Lower leg skin (tissue), 3 donors: ENCODE data around the gene FOSL1.

ENCODE experiments used
- POLR2A ChIP-seq, 2 donors: fragments of 450-650 bp; IDR thresholded peaks; one replicate each; pipeline ENCODE4 v1.6.1; 2016 to 2017; ENCODE audit warnings: antibody characterized with exemption in 2 of 2, mild to moderate bottlenecking in 1 of 2, moderate library complexity in 1 of 2
- TF ChIP-seq, protein P1 (sequence below), 3 donors: fragments of 450-650 bp; IDR thresholded peaks; one replicate each; pipeline ENCODE4 v1.5.1; 2016; ENCODE audit warnings: antibody characterized with exemption in 3 of 3, mild to moderate bottlenecking in 3 of 3, moderate library complexity in 2 of 3

DNA sequence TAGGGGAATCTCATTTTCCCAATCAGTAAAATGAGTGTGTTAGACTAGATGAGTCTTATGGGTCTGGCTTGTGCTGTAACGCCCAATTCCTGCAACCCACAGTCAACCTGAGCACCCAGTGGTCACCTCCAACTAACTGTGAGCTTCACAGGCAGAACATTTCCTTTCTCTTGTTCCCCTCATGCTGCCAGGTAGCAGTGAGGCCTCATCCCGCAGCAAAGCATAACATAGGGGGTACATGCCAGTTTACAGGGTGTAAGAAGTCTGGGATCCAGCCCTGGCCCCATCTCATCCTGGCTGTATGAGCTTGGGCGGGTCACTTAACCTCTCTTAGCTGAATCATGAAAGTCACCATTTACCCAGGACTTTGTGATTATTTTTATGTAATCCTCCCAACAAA is 31.3 kb downstream of the FOSL1 start:
- TF ChIP-seq, protein P1, sequence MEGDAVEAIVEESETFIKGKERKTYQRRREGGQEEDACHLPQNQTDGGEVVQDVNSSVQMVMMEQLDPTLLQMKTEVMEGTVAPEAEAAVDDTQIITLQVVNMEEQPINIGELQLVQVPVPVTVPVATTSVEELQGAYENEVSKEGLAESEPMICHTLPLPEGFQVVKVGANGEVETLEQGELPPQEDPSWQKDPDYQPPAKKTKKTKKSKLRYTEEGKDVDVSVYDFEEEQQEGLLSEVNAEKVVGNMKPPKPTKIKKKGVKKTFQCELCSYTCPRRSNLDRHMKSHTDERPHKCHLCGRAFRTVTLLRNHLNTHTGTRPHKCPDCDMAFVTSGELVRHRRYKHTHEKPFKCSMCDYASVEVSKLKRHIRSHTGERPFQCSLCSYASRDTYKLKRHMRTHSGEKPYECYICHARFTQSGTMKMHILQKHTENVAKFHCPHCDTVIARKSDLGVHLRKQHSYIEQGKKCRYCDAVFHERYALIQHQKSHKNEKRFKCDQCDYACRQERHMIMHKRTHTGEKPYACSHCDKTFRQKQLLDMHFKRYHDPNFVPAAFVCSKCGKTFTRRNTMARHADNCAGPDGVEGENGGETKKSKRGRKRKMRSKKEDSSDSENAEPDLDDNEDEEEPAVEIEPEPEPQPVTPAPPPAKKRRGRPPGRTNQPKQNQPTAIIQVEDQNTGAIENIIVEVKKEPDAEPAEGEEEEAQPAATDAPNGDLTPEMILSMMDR (IDR thresholded peaks at IDR 0.05): no peak
- TF ChIP-seq POLR2A (IDR thresholded peaks at IDR 0.05): no peak
